OCI-LY7 (cell line): ENCODE measurements around the gene BRMS1.

Source experiments
- EZH2phosphoT487 ChIP-seq: fragments of 200-600 bp; sonication (generic); IDR thresholded peaks from 2 replicates; pipeline ENCODE4 v1.6.1; 2018; ENCODE audit warnings: low read depth, borderline replicate concordance, mild to moderate bottlenecking, mixed run types, antibody characterized with exemption, low read length, moderate library complexity, mixed read lengths
- TF ChIP-seq, protein P1 (sequence below): fragments of 200-600 bp; sonication (generic); conservative IDR thresholded peaks from 2 replicates; pipeline ENCODE4 v1.5.1; 2014; ENCODE audit warnings: mild to moderate bottlenecking, antibody characterized with exemption, low read length, moderate library complexity, mixed read lengths

DNA sequence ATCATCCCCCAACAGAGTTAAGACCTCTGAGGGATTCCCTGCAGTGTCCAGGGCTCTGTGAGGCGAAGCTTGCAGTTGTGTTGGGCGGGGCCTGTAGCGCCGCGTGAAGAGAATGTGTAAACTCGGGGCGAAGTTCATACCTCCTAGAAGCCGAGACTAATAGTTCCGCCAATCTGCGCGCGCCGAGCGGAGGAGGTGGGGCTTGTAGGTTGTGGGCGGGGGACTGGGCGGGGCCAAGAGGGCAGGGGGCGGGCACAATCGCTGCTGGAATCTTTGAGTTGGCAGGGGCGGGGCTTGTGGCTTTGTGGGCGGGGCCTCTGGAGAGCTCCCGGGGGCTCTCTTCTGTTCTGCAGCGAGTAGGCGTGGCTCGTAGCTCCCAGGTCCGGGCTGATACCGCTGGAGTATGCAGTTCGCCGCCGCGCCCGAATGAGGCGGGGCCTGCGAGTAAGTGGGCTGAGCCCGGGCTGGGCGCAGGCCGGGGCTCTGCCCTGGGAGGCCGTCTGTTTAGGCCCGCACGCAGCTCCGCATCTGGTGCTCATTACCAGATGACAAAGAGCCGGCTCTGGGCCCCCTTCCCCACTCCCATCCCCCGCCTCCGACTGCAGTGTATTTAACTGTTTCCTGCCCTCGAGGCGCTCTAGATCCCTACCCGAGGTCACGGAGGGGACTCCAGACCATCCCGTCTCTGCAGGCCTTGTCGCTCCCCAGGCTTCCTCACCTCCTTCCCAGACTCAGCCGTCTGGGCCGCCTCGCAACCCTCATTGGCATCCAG, 32.2 kb downstream of the BRMS1 start:
- TF ChIP-seq, protein P1, sequence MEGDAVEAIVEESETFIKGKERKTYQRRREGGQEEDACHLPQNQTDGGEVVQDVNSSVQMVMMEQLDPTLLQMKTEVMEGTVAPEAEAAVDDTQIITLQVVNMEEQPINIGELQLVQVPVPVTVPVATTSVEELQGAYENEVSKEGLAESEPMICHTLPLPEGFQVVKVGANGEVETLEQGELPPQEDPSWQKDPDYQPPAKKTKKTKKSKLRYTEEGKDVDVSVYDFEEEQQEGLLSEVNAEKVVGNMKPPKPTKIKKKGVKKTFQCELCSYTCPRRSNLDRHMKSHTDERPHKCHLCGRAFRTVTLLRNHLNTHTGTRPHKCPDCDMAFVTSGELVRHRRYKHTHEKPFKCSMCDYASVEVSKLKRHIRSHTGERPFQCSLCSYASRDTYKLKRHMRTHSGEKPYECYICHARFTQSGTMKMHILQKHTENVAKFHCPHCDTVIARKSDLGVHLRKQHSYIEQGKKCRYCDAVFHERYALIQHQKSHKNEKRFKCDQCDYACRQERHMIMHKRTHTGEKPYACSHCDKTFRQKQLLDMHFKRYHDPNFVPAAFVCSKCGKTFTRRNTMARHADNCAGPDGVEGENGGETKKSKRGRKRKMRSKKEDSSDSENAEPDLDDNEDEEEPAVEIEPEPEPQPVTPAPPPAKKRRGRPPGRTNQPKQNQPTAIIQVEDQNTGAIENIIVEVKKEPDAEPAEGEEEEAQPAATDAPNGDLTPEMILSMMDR = no peak
- no peak for TF ChIP-seq EZH2phosphoT487
